ENCODE results near the gene AMOTL2. TPM values are rescaled to one million over a fixed set of nuclear protein-coding genes. Genes with fewer than 3 reads are reported as not detected.

The AMOTL2 gene
- total and polyA plus RNA-seq, 2 experiments from 2014 or later = 17.9 to 102 TPM

DNA sequence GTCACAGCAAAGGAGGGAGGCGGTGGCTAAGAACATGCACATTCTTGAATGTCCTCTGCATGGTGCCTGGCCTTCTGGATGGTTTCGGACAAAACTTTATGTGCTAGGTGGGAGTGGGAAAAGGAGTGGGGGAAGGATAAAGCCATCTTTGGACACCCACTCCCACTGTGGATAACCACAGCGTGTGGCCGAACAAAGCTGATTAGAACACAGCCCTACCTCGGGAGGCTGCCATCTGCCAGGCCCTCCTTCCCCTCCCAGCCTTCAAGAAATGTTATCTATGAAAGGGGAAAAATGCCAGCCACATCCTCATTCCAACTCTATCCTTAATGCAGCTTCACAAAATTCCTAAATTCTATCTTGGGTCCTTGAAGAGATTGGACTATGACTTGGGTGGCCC, 18.8 kb downstream of the AMOTL2 start (continued):
- TF ChIP-seq EZH2phosphoT487 (IDR thresholded peaks at IDR 0.05; ENCODE audit: unreplicated experiment) = no peak
- no peak for TF ChIP-seq ZNF331 (CRISPR knock-in tag; IDR thresholded peaks at IDR 0.05; ENCODE audit: low read depth)
- TF ChIP-seq, protein P1, sequence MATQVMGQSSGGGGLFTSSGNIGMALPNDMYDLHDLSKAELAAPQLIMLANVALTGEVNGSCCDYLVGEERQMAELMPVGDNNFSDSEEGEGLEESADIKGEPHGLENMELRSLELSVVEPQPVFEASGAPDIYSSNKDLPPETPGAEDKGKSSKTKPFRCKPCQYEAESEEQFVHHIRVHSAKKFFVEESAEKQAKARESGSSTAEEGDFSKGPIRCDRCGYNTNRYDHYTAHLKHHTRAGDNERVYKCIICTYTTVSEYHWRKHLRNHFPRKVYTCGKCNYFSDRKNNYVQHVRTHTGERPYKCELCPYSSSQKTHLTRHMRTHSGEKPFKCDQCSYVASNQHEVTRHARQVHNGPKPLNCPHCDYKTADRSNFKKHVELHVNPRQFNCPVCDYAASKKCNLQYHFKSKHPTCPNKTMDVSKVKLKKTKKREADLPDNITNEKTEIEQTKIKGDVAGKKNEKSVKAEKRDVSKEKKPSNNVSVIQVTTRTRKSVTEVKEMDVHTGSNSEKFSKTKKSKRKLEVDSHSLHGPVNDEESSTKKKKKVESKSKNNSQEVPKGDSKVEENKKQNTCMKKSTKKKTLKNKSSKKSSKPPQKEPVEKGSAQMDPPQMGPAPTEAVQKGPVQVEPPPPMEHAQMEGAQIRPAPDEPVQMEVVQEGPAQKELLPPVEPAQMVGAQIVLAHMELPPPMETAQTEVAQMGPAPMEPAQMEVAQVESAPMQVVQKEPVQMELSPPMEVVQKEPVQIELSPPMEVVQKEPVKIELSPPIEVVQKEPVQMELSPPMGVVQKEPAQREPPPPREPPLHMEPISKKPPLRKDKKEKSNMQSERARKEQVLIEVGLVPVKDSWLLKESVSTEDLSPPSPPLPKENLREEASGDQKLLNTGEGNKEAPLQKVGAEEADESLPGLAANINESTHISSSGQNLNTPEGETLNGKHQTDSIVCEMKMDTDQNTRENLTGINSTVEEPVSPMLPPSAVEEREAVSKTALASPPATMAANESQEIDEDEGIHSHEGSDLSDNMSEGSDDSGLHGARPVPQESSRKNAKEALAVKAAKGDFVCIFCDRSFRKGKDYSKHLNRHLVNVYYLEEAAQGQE (IDR thresholded peaks at IDR 0.05; ENCODE audit: unreplicated experiment) = no peak
- no peak for TF ChIP-seq POLR2AphosphoS5 (IDR thresholded peaks at IDR 0.05; ENCODE audit: low read depth)
- TF ChIP-seq ZNF114 (CRISPR knock-in tag; IDR thresholded peaks at IDR 0.05) = no peak
- TF ChIP-seq CREB1 (CRISPR knock-in tag; IDR thresholded peaks at IDR 0.05; ENCODE audit: low read depth) = no peak
- TF ChIP-seq, protein P2, sequence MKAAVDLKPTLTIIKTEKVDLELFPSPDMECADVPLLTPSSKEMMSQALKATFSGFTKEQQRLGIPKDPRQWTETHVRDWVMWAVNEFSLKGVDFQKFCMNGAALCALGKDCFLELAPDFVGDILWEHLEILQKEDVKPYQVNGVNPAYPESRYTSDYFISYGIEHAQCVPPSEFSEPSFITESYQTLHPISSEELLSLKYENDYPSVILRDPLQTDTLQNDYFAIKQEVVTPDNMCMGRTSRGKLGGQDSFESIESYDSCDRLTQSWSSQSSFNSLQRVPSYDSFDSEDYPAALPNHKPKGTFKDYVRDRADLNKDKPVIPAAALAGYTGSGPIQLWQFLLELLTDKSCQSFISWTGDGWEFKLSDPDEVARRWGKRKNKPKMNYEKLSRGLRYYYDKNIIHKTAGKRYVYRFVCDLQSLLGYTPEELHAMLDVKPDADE (IDR thresholded peaks at IDR 0.05) = no peak

DNA sequence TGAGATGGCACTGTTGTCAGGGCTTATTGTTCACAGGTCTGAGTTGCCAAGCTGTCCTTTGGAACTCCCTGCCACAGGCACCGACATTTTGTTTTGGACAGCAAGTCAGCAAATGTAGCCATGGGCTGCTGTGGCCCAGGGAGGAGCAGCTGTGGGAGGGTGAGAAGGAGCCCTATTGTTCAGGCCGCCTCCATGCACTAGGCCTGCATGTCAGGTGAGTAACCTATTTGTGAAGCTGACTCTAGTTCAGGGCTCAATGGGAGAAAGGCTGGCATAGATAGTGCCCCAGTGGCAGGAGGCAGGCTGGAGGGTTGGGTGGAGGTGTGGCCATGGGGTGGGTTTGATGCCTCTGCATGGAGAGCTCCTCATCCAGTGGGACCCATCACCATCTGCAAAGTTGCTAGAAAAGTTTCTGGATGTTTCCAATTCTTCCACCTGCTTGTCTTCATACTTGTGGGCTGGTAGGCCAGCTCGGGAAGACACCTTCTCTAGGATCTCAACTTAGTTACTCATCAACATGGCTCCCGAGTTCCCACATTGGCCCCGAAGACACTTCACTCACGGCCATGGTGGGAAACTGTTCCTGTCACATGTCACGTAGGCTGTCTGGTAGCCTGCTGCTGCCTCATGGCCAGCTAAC, 19.5 kb downstream of the AMOTL2 start:
- H3K4me2 ChIP-seq = no peak overlapping the region
- no peaks in the 10 kb centered on the region for H3K9me2 ChIP-seq (ENCODE audit: insufficient read depth)
- no peaks in the 10 kb centered on the region for H3K9me3 Mint-ChIP-seq
- H3F3A ChIP-seq (replicated peaks; ENCODE audit: low read depth) = 0 out of 2 replicates have a peak, but pooled peaks cover 5% of the 10 kb centered on the region
- peaks cover 7% of the 10 kb centered on the region for H4K20me1 ChIP-seq (replicated peaks; ENCODE audit: insufficient read depth)
- no peak overlapping the region for H3K4me3 ChIP-seq
- TF ChIP-seq POLR2AphosphoS5 (IDR thresholded peaks at IDR 0.05; ENCODE audit: low read depth) (peak; percentile 19; the same call in 1 of the 2 replicates), ZNF114 (CRISPR knock-in tag; IDR thresholded peaks at IDR 0.05) (no peak)
- H3K4me1 Mint-ChIP-seq = peaks cover 34% of the 10 kb centered on the region
- H3K27ac ChIP-seq (ENCODE audit: low read depth) = peak overlapping the region; percentile 63; the same call in 1 of the 2 replicates
- peaks cover 59% of the 10 kb centered on the region for H3K36me3 Mint-ChIP-seq (ENCODE audit: low read depth)
- H3K27me3 ChIP-seq (ENCODE audit: insufficient read depth) = no peaks in the 10 kb centered on the region
- no peak for DNase-seq (ENCODE audit: low spot score)
- no peak overlapping the region for H3K27ac Mint-ChIP-seq
- no peak overlapping the region for H2AFZ ChIP-seq
- H3K27me3 Mint-ChIP-seq (ENCODE audit: insufficient read depth, low read depth, poor library complexity) = peaks cover 10% of the 10 kb centered on the region
- no peak overlapping the region for H3K4me3 Mint-ChIP-seq
- no peaks in the 10 kb centered on the region for H3K79me2 ChIP-seq (replicated peaks; ENCODE audit: insufficient read depth)
- H3K36me3 ChIP-seq (ENCODE audit: insufficient read depth) = peaks cover 33% of the 10 kb centered on the region; the same call in 1 of the 2 replicates
- H3K4me1 ChIP-seq (ENCODE audit: insufficient read depth) = peaks cover 10% of the 10 kb centered on the region
- ATAC-seq = no peak
